NCI-H82 (cell line): ENCODE results near the gene GAS7.

Experiments used
- DNase-seq: peaks from one replicate; lab custom pipeline; 2025; lab: John Stamatoyannopoulos, UW

GAS7 gene

GRCh38 chr17:9890124-9890523 lies 308.3 kb downstream of the GAS7 start:
- peak; percentile 88 for DNase-seq

GRCh38 chr17:9887508-9887907 lies 310.9 kb downstream of the GAS7 start:
- no peak for DNase-seq

GRCh38 chr17:9886141-9886930 lies 312.1 kb downstream of the GAS7 start:
- DNase-seq, result no peak

GRCh38 chr17:9883451-9883850 lies 315.0 kb downstream of the GAS7 start:
- no peak for DNase-seq

GRCh38 chr17:9880582-9880999 lies 317.8 kb downstream of the GAS7 start:
- DNase-seq, result no peak

- no peak for DNase-seq
Observed at GRCh38 chr17:9878786-9879525, 319.4 kb downstream of the GAS7 start.

- no peak for DNase-seq
Observed at GRCh38 chr17:9878356-9878755, 320.1 kb downstream of the GAS7 start.

- no peak for DNase-seq
Observed at GRCh38 chr17:9875441-9875840, 323.0 kb downstream of the GAS7 start.

GRCh38 chr17:9874722-9875121 lies 323.7 kb downstream of the GAS7 start:
- DNase-seq, result no peak

- DNase-seq, result no peak
Observed at GRCh38 chr17:9872852-9873251, 325.6 kb downstream of the GAS7 start.

- DNase-seq, result no peak
Observed at GRCh38 chr17:9868552-9868951, 329.9 kb downstream of the GAS7 start.

- no peak for DNase-seq
Observed at GRCh38 chr17:9865586-9865985, 332.8 kb downstream of the GAS7 start.

- DNase-seq, result no peak
Observed at GRCh38 chr17:9862949-9863348, 335.5 kb downstream of the GAS7 start.

GRCh38 chr17:9862220-9862619 lies 336.2 kb downstream of the GAS7 start:
- DNase-seq, result no peak

- DNase-seq, result no peak
Observed at GRCh38 chr17:9860851-9861250, 337.6 kb downstream of the GAS7 start.
